UCSD-AML1 (cell line): ENCODE data around the gene PNMA8B.
"Not testable (repeated sequence)": the region's sequence is repeated elsewhere in the genome, so short reads cannot be mapped to it uniquely, and the experiment has no call there.

Experiments
- DNase-seq: peaks from one replicate; lab custom pipeline; 2025; ENCODE audit not compliant: unreplicated experiment; lab: John Stamatoyannopoulos, UW

PNMA8B gene, protein sequence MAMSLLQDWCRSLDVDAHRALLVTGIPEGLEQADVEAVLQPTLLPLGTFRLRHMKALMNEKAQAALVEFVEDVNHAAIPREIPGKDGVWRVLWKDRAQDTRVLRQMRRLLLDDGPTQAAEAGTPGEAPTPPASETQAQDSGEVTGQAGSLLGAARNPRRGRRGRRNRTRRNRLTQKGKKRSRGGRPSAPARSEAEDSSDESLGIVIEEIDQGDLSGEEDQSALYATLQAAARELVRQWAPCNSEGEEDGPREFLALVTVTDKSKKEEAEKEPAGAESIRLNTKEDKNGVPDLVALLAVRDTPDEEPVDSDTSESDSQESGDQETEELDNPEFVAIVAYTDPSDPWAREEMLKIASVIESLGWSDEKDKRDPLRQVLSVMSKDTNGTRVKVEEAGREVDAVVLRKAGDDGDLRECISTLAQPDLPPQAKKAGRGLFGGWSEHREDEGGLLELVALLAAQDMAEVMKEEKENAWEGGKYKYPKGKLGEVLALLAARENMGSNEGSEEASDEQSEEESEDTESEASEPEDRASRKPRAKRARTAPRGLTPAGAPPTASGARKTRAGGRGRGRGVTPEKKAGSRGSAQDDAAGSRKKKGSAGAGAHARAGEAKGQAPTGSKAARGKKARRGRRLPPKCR

DNA sequence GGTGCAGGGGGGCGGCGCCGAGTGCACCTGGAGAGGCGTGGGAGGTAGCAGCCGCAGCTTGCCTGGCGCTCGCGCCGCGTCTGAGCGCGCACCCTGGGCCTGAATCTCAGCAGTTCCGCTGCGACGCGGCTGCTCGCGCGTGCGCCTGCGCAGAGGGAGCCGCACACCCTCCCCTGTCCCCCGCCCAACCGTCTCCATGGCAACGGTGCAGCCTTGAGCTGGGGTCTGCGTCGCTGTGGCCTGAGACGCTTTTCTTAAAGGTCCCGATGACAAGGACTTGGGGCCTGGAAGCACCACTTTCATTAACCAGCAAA is at the start of gene PNMA8B:
PNMA8B (minus strand) TSS at position 82 of the 314 bp plus-strand sequence. CDS start 402 bp downstream, outside the sequence.
- no peak for DNase-seq

DNA sequence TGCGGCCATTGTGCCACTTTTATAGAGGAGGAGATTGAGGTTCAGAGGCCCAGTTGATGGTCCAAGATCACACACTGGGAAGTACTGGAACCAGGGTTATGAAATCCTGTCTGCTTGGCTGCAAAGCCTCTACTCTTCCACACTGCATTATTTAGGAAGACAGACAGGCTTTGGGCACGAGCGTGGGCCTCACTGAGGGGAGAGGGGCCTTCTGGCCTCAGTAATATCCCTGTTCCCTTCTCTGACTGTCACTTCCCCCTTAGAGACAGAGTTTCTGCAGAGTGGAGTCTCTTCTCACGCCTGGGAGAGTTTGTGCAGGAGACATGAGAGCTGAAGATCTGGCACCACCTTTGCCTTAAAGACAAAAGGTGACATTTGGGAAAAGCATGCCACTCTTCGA is 49.0 kb upstream of the PNMA8B start:
- no peak for DNase-seq

DNA sequence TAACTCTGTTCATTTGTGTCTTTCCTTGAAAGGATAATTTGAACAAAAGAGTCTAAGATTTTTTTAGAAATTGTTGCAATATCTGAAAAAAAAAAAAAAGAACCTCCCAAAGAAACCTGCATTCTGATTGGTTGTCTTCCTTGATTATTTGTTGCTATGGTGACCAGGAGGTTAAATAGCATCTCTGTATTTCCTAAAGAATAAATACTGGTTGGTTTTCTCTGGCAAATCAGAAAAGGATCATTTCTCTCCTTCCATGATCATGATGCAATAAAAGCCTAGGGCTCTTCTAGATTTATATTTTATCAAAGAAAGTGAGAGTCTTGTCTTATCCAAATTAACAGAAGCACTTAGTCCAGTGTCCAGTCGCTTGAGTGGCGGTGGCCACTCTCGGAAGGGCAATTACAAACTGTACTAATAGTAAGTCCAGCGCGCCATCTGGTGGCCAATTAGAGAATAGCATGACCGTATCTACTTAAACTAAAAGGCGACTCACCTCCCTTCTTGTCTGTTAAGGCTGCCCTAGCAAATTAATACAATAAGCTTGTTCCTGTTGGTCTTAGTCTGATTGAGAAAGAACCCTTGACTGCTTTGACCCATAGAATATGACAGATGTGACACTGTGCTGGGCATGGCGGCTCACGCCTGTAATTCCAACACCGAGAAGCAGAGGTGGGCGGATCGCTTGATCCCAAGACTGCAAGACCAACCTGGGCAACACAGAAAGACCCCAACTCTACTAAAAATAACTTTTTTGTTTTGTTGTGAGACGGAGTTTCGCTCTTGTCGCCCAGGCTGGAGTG is 47.0 kb upstream of the PNMA8B start:
- peak; percentile 78 for DNase-seq

DNA sequence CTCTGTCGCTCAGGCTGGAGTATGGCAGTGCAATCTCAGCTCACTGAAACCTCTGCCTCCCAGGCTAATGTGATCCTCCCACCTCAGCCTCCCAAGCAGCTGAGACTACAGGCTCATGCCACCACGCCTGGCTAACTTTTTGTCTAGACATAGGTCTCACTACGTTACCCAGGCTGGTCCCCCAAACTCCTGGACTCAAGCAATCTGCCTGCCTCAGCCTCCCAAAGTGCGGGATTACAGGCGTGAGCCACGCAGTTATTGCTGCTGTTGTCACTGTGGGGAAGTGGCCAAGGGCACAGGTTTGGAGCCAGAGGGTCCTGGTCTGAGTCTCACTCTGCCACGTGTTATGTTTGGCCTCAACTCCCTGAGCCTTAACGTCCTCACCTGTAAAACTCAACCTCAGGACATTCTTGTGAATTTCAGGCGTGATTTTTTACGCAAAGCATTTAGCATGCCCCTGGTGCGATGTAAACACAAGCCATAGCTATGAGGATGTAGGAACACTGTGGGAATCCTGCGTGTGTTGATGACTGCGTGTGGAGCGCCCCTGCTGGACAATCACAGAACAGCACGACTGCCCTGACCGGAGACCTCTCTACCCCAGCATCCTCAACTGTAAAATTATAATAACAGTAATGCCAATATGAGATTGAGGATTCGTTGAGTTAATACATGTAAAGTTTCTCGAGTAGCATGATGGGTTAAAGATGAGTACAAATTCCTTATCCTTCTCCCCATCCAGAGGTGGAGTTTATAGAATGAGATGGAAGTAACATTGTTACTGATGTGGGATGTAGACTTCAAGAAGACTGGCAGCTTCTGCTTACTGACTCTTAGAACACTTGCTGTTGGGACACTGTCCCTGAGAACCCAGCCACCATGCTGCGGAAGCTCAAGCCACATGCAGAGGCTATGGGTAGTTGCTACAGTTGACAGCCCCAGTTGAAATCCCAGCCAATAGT is 41.8 kb upstream of the PNMA8B start:
- DNase-seq, result peak; percentile 57

DNA sequence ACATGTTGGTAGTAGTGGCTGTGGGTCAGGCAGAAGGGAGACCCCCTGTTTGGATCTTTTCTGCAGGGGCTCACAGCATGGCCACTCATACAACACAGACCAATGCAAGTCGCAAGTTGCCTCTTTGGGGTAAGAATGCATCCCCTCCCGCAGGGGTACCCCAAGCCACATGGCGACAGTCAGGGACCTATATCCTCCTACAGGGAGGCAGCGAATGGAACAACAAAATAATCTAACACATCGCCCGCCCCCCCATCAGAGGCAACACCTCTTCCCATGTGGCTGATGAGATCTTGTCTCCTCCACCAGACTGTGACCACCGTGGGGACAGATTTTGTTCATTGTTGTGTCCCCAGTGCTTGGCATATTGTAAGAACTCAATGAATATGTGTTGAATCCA is 40.7 kb upstream of the PNMA8B start:
- no peak for DNase-seq

DNA sequence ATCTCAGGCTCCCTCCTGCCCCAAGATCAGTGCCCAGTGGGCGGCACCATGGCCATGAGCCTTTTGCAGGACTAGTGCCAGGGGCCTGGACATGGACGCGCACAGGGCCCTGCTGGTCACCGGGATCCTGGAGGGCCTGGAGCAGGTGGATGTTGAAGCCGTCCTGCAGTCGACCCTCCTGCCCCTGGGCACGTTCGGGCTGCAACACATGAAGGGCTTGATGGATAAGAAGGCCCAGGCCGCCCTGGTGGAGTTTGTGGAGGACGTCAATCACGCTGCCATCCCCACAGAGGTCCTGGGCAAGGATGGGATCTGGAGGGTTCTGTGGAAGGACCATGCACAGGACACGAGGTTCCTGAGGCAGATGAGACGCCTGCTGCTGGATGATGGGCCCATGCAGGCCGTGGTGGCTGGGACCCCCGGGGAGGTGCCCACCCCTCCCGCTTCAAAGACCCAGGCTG is 38.0 kb upstream of the PNMA8B start:
- DNase-seq, result no peak

DNA sequence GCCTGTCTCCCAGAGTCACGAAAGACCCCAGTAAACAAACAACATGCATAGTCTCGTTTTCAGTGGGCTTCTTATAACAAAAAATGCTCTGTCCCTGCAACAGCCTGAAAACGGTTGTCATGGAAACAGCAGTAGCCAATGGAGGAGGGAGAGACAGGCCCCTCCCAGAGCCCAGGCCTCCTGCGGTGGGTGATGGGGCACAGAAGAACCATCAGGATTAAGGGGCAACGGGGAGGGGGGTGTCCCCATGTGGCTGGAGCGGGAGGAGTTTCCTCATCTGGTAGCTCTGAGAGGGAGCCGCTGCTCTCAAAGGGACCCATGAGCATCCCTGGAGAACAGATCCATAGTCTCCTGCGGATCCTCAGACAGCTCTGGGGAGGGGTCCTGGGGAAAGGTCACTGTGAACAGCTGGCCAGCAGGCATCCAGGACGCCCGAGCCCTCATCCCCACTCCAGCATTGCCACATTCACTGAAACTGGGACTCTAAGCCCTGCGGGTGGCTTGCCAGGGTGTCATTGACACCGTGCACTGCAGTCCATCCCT is 37.5 kb upstream of the PNMA8B start:
- DNase-seq, result no peak

DNA sequence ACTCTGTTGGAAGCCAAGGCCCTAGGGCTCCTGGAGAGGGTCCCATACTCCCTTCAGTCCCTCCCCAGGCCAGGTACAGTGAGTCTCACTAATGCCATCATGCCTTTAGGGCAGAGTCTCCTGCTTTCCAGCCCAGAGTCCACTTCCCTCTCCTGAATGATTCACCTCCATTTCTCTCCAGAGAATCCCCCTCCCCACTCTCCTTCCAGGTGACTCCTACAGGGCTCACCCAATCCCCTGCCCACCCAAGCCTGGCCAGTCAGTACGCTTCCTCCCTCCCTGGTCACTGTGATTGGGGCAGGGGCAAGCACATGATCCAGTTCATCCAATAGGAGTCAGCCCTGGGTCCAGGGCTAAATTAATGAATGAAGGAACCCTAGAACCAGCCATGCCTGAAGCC is 35.0 kb upstream of the PNMA8B start:
- peak; percentile 39 for DNase-seq

DNA sequence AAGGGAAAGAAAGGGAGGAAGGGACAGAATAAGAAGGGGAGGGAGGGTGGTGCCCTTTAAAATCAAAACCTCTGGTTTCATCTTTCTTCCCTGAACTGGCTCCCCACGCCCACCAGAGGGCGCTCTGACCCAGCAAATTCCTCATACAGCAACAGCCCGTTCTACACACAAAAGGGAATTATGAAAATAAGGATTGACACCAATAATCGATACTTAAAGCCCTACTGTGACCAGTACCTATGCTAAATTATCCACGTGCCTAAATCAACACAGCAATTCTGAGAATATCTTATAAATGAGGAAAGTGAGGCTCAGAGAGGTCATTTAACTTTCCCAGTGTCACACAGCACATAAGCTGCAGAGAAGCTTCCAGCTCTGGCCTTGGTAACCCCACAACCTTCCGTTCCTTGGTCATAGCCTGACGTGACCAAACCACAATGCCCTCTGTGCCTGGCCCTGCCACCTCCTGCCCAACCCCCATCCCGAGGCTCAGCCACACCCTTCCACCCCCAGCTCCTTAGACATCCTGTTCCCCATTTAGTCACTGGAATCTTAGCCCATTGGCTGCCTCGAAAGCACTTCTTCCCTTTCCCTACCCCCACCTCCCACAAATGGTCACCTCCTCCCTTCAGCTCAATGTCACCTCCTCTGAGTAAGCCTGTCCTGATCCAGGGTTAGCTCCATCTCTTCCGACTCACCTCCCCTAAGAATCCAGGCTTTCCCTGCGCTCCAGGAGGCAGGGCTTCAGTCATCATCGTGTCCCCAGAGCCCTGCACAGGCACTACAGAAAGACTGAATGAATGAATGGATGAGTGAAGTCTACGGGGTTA is 34.2 kb upstream of the PNMA8B start:
- peak; percentile 85 for DNase-seq

DNA sequence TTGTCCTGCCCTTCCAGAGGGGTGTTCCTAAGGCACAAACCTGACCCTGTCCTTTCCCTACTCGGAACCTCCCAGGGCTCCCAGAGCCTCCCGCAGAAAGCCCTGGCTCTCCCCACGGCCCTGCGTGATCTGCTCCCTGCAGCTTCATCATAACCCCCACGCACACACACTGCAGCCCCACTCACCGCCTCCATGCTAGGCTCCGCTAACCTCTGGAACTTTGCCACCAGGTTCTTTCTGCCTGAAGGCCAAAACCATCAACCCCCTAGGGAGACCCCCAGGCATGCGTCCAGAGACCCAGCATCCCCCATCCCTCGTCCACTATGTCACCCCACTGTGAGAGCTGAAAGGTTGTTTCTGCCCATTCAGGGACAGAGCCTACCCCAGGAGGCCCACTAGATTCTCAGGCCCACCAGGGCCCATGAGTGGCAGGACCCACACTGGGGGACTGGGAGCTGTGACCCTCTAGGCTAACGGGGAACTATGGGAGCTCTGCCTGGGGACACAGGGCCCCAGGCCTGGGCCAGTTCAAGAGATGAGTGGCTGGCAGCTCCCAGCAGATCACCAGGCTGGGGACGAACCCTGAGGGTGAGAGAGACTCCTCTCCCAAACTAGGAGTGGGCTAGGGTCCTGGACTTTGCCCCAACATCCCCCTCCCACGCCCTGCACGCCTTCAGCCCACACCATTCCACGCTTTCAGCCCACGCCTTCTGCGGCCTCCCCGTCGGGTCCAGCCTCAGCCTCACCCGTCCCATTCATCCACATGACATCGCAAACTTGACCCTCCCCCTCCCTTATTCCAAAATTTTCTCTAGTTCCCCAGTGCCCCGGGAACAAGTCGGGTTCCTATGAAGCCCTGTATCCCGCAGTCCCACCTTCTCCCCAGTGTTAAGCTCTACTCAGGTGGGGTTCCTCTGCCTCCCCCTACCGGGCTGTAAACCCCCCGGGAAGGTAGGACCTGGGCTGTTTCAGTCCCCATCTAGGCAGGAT is 33.2 kb upstream of the PNMA8B start:
- no peak for DNase-seq

DNA sequence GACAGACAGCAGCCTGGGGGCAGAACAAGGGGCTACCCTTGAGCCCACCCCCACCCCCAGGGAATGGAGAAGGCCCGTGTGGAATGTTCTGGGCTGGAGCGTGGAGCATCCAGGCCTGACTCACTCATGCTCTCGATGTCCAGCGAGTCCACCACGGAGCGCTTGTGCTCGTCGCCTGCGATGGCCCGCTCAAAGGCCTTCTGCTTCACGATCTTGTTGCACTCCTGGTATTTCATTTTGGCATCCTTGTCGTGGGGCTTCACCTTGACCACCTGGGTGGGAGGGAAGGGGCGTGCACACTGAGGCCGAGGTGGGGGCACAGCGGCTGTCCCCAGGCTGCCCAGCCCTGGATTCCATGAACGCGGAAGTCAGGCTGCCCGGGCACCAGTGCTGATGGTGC is 31.1 kb upstream of the PNMA8B start:
- DNase-seq, result not testable (repeated sequence)

DNA sequence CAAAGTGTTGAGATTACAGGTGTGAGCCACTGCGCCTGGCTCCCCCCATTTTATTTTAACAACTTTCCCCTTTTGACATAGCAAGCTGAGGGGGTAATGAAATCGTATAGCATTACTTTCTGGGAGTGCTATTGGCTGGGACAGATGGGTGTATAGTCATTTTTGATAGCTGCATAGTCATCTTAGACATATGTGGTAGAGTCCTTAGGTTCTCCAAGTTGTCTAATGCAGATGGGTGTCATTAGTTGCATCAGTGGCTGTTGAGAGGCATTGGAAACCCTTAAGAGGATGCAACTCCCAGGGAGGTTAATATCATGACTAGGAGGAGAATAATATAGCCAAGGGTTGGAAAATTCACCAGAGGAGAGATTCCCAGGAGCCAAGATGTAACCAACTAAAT is 28.6 kb upstream of the PNMA8B start:
- DNase-seq, result no peak

DNA sequence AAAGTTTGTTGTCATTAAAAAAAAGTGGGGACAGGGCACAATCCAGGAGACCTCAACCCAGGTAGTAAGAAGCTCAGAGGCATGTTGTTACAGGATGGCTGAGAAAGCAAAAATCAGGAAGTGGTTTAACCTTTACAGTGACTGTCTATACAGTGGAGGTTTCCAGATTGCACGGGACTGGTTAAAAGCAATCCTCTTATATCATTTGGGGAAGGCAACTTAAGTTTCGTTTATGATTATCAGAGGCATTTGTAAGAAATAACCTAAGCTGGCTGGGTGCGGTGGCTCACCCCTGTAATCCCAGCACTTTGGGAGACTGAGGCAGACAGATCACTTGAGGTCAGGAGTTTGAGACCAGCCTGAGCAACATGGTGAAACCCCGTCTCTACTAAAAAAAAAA is 27.3 kb upstream of the PNMA8B start:
- DNase-seq, result not testable (repeated sequence)

DNA sequence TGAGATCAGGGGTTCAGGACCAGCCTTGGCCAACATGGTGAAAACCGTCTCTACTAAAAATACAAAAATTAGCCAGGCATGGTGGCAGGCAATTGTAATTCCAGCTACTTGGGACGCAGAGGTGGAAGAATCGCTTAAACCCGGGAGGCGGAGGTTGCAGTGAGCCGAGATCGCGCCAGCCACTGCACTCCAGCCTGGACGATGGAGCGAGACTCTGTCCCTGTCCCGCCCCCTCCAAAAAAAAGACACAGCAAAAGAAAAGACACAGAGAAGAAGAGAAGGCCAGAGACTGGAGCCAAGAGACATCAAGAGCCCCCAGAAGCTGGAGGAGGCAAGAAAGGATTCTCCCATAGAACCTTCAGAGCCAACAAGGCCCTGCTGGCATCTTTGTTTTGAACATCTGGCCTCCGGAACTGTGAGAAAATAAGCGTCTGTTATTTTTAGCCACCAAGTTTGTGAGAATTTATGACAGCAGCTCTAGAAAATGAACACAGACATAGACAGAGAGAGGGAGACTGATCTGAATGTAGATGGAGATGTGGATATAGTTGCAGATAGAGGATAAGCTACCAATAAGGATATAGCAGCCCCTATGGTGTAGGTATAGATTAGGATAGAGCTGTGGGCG is 25.7 kb upstream of the PNMA8B start:
- no peak for DNase-seq

DNA sequence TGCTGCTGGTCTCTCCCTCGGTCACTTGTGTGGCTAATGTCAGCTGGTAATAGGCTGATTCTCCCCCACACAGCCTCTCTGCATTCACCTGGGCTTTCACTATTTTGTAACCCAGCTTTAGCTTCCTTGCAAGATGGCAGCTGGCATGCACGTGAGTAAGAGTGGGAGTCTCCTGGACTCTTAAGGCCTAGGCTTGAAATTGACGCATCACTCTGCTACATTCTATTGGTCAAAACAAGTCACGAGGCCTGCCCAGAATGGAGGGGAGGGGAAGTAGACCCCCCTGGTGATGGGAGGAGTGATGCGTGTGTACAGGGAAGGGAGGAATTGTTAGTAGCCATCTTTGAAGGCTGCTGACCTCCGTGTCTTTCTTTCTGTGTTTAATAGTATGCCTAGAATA is 24.9 kb upstream of the PNMA8B start:
- DNase-seq, result no peak

DNA sequence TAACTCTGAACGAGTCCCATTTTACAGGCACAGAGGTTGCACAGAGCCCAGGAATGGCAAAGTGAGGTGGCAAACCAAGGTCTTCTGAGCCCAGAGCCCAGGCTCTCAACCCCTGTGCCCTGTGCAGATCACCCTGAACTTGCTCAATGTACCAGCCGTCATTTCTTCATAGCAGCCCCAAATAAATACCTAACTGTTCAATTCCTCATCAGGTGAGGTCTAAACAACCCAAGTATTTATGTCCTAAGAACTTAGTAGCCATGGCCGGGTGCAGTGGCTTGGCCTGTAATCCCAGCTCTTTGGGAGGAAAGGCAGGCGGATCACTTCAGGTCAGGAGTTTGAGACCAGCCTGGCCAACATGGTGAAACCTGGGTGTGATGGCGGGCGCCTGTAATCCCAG is 21.8 kb upstream of the PNMA8B start:
- no peak for DNase-seq

DNA sequence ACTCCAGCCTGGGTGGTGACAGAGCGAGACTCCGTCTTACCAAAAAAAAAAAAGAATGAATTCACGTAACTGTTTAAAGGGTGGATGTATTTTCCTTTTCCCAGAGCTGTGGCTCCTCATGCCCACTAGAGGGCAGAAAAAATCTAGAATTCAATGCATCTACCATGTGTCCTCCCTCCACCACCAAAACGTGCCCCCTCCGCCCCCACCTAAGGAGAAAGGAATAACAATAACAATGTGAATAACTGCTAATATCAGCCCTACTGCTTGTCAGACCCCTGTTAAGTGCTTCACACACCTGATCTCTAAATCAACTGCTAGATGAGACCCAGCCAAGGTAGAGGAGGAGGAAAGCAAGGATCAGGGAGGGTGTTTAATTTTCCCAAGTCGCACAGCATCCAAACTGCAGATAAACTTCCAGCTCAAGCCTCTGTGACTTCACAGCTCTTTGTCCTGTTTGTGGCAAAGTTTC is 20.2 kb upstream of the PNMA8B start:
- DNase-seq, result peak; percentile 17

DNA sequence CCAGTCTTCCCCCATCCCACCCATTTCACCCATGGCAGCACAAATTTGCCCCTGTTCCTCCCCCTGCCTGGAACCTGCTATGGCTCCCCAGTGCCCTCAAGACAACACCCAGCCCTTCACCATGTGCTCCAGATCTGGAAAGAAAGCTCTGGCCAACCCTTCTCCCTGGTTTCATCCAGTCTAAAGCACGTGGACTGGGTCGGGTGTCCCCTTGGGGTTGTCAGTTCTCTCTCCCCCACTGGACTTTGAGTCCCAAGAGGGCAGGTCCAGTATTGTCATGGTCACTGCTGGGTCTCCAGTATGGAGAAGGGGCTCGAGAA is 19.6 kb upstream of the PNMA8B start:
- no peak for DNase-seq
